ENCODE measurements around the gene SPATA17. TPM values are rescaled to one million over a fixed set of nuclear protein-coding genes. Genes with fewer than 3 reads are reported as not detected.

The SPATA17 gene
- total RNA-seq, 1 experiment from 2014 or later = 3.0 TPM

DNA sequence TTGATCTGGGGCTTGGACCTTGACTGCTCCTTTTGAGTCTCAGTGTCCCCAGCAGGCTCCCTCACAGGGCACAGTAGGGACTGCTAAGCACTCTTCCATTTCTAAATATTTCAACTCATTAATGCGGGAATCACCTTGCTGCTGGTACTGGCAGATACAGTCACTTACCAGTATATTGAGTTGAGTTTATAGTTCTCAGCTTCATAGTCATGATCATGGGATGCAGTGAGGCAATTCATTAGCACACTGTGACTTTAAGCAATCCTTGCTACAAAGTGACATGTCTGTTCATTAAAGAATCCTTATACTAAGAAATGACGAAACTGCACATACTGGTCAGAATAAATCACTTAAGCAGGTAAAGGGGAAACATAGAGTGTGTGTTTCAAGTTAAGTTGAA is 240.8 kb downstream of the SPATA17 start:
- Mint-ChIP-seq H3K27me3 (ENCODE audit: unreplicated experiment) (no peaks in the 10 kb centered on the region), H3K27ac (ENCODE audit: unreplicated experiment) (no peak overlapping the region), H3K4me3 (ENCODE audit: low read depth, unreplicated experiment) (no peak overlapping the region), H3K4me1 (ENCODE audit: low read depth, unreplicated experiment) (no peaks in the 10 kb centered on the region), H3K36me3 (ENCODE audit: insufficient read depth, unreplicated experiment) (no peaks in the 10 kb centered on the region), H3K9me3 (ENCODE audit: low read depth, unreplicated experiment) (no peaks in the 10 kb centered on the region)
- no peak for DNase-seq
- no TSS peak for BruUV-seq (replicated peaks)
- CTCF ChIA-PET = no interaction called here
- TF ChIP-seq CTCF (IDR thresholded peaks at IDR 0.05; ENCODE audit: unreplicated experiment) = no peak
- intact Hi-C loops (cut with micrococcal nuclease; ENCODE audit: unreplicated experiment) = no loop called here

- H3K36me3 Mint-ChIP-seq (ENCODE audit: insufficient read depth, unreplicated experiment) = no peaks in the 10 kb centered on the region
- CTCF ChIA-PET = no interaction called here
- no peak overlapping the region for H3K4me3 Mint-ChIP-seq (ENCODE audit: low read depth, unreplicated experiment)
- DNase-seq = no peak
- intact Hi-C loops (cut with micrococcal nuclease; ENCODE audit: unreplicated experiment) = no loop called here
- no TSS peak for BruUV-seq (replicated peaks)
- H3K27ac Mint-ChIP-seq (ENCODE audit: unreplicated experiment) = no peak overlapping the region
- H3K9me3 Mint-ChIP-seq (ENCODE audit: low read depth, unreplicated experiment) = no peaks in the 10 kb centered on the region
- TF ChIP-seq CTCF (IDR thresholded peaks at IDR 0.05; ENCODE audit: unreplicated experiment) = no peak
- no peaks in the 10 kb centered on the region for H3K4me1 Mint-ChIP-seq (ENCODE audit: low read depth, unreplicated experiment)
- H3K27me3 Mint-ChIP-seq (ENCODE audit: unreplicated experiment) = no peaks in the 10 kb centered on the region
Measured at GRCh38 chr1:217875229-217875628, 244.1 kb downstream of the SPATA17 start.

GRCh38 chr1:217876401-217876800 is 245.3 kb downstream of the SPATA17 start:
- no TSS peak for BruUV-seq (replicated peaks)
- H3K4me1 Mint-ChIP-seq (ENCODE audit: low read depth, unreplicated experiment) = no peaks in the 10 kb centered on the region
- no peak overlapping the region for H3K27ac Mint-ChIP-seq (ENCODE audit: unreplicated experiment)
- H3K36me3 Mint-ChIP-seq (ENCODE audit: insufficient read depth, unreplicated experiment) = no peaks in the 10 kb centered on the region
- H3K4me3 Mint-ChIP-seq (ENCODE audit: low read depth, unreplicated experiment) = no peak overlapping the region
- no peaks in the 10 kb centered on the region for H3K9me3 Mint-ChIP-seq (ENCODE audit: low read depth, unreplicated experiment)
- CTCF ChIA-PET = no interaction called here
- intact Hi-C loops (cut with micrococcal nuclease; ENCODE audit: unreplicated experiment) = no loop called here
- H3K27me3 Mint-ChIP-seq (ENCODE audit: unreplicated experiment) = no peaks in the 10 kb centered on the region
- TF ChIP-seq CTCF (IDR thresholded peaks at IDR 0.05; ENCODE audit: unreplicated experiment) = no peak
- DNase-seq = no peak

- H3K27ac Mint-ChIP-seq (ENCODE audit: unreplicated experiment) = no peak overlapping the region
- H3K36me3 Mint-ChIP-seq (ENCODE audit: insufficient read depth, unreplicated experiment) = no peaks in the 10 kb centered on the region
- DNase-seq = no peak
- intact Hi-C loops (cut with micrococcal nuclease; ENCODE audit: unreplicated experiment) = no loop called here
- H3K4me1 Mint-ChIP-seq (ENCODE audit: low read depth, unreplicated experiment) = no peaks in the 10 kb centered on the region
- CTCF ChIA-PET = no interaction called here
- H3K27me3 Mint-ChIP-seq (ENCODE audit: unreplicated experiment) = no peaks in the 10 kb centered on the region
- no peak overlapping the region for H3K4me3 Mint-ChIP-seq (ENCODE audit: low read depth, unreplicated experiment)
- H3K9me3 Mint-ChIP-seq (ENCODE audit: low read depth, unreplicated experiment) = no peaks in the 10 kb centered on the region
- no TSS peak for BruUV-seq (replicated peaks)
- TF ChIP-seq CTCF (IDR thresholded peaks at IDR 0.05; ENCODE audit: unreplicated experiment) = no peak
Measured at GRCh38 chr1:217876896-217877295, 245.8 kb downstream of the SPATA17 start.

- intact Hi-C loops (cut with micrococcal nuclease; ENCODE audit: unreplicated experiment) = no loop called here
- no peaks in the 10 kb centered on the region for H3K4me1 Mint-ChIP-seq (ENCODE audit: low read depth, unreplicated experiment)
- CTCF ChIA-PET = no interaction called here
- no peak overlapping the region for H3K4me3 Mint-ChIP-seq (ENCODE audit: low read depth, unreplicated experiment)
- no peak for TF ChIP-seq CTCF (IDR thresholded peaks at IDR 0.05; ENCODE audit: unreplicated experiment)
- H3K36me3 Mint-ChIP-seq (ENCODE audit: insufficient read depth, unreplicated experiment) = no peaks in the 10 kb centered on the region
- no peaks in the 10 kb centered on the region for H3K27me3 Mint-ChIP-seq (ENCODE audit: unreplicated experiment)
- DNase-seq = no peak
- H3K9me3 Mint-ChIP-seq (ENCODE audit: low read depth, unreplicated experiment) = no peaks in the 10 kb centered on the region
- no peak overlapping the region for H3K27ac Mint-ChIP-seq (ENCODE audit: unreplicated experiment)
- no TSS peak for BruUV-seq (replicated peaks)
Measured at GRCh38 chr1:217881131-217881543, 250.0 kb downstream of the SPATA17 start.

Measured in Calu3 (cell line).